DOHH2 (cell line): Measurements from ENCODE around the gene APLP2.

ENCODE experiments used
- EZH2phosphoT487 ChIP-seq: fragments of 200-600 bp; sonication (generic); IDR thresholded peaks from 2 replicates; pipeline ENCODE4 v1.6.1; 2017; ENCODE audit warnings: borderline replicate concordance, mild to moderate bottlenecking, antibody characterized with exemption, low read length, moderate library complexity, mixed read lengths
- TF ChIP-seq, protein P1 (sequence below): fragments of 200-600 bp; sonication (generic); IDR thresholded peaks from one replicate; pipeline ENCODE4 v1.5.1; 2014; ENCODE audit warnings: antibody characterized with exemption, mild to moderate bottlenecking, low read depth, low read length; ENCODE audit not compliant: poor library complexity, severe bottlenecking

DNA sequence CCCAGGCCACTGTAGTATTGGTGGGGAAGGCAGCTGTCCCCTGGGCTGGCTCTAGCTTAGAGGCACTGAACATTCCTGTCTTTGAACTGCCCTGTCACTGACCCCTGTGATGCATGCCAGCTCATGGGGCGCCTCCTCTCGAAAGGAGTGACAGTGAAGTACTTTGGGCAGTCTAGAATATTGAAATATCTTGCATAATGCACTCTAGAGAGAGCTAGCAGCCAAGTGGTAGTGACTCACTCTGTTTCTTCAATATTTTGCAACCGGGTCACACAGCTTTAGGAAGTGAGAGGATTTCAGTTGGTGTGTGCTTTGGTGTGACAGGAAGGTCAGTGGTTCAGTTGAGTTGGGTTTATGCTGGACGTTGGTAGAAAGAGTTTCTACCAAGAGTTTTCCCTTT lies 54.4 kb downstream of the APLP2 start:
- TF ChIP-seq, protein P1, sequence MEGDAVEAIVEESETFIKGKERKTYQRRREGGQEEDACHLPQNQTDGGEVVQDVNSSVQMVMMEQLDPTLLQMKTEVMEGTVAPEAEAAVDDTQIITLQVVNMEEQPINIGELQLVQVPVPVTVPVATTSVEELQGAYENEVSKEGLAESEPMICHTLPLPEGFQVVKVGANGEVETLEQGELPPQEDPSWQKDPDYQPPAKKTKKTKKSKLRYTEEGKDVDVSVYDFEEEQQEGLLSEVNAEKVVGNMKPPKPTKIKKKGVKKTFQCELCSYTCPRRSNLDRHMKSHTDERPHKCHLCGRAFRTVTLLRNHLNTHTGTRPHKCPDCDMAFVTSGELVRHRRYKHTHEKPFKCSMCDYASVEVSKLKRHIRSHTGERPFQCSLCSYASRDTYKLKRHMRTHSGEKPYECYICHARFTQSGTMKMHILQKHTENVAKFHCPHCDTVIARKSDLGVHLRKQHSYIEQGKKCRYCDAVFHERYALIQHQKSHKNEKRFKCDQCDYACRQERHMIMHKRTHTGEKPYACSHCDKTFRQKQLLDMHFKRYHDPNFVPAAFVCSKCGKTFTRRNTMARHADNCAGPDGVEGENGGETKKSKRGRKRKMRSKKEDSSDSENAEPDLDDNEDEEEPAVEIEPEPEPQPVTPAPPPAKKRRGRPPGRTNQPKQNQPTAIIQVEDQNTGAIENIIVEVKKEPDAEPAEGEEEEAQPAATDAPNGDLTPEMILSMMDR, result no peak
- TF ChIP-seq EZH2phosphoT487, result no peak
